Measurements from ENCODE around the gene PARS2.

PARS2 gene

GRCh38 chr1:54764133-54764921, at the start of gene PARS2:
TSS of gene PARS2 (minus strand) at chr1:54764523. CDS start at chr1:54759161, 5,362 bp downstream.
- DNase-seq (ENCODE audit: low read depth in 1 of 2, low spot score in 1 of 2) = peak; percentile 93 to 98
- TF ChIP-seq JUND (IDR thresholded peaks at IDR 0.05; ENCODE audit: low read depth) = no peak
- in situ Hi-C loops (cut with HindIII; ENCODE audit: low pct_unique_long_range_greater_than_20kb, low sequenced_read_pairs) = no loop called here

- in situ Hi-C loops (cut with HindIII; ENCODE audit: low pct_unique_long_range_greater_than_20kb, low sequenced_read_pairs) = no loop called here
- no peak for TF ChIP-seq JUND (IDR thresholded peaks at IDR 0.05; ENCODE audit: low read depth)
- no peak for DNase-seq (ENCODE audit: low read depth in 1 of 2, low spot score in 1 of 2)
Observed at GRCh38 chr1:54814126-54814498, 49.8 kb upstream of the PARS2 start.

- DNase-seq (ENCODE audit: low read depth in 1 of 2, low spot score in 1 of 2) = no peak
- in situ Hi-C loops (cut with HindIII; ENCODE audit: low pct_unique_long_range_greater_than_20kb, low sequenced_read_pairs) = no loop called here
Observed at GRCh38 chr1:54813485-54814125, 49.3 kb upstream of the PARS2 start.

GRCh38 chr1:54812801-54813484, 48.6 kb upstream of the PARS2 start:
- no peak for DNase-seq (ENCODE audit: low read depth in 1 of 2, low spot score in 1 of 2)
- in situ Hi-C loops (cut with HindIII; ENCODE audit: low pct_unique_long_range_greater_than_20kb, low sequenced_read_pairs) = no loop called here

More at GRCh38 chr1:54813485-54814125, 49.3 kb upstream of the PARS2 start:
- no peak for TF ChIP-seq JUND (IDR thresholded peaks at IDR 0.05; ENCODE audit: low read depth)

GRCh38 chr1:54811739-54812655, 47.7 kb upstream of the PARS2 start:
- in situ Hi-C loops (cut with HindIII; ENCODE audit: low pct_unique_long_range_greater_than_20kb, low sequenced_read_pairs) = no loop called here
- DNase-seq (ENCODE audit: low read depth in 1 of 2, low spot score in 1 of 2) = no peak
- no peak for TF ChIP-seq JUND (IDR thresholded peaks at IDR 0.05; ENCODE audit: low read depth)

More at GRCh38 chr1:54812801-54813484, 48.6 kb upstream of the PARS2 start:
- no peak for TF ChIP-seq JUND (IDR thresholded peaks at IDR 0.05; ENCODE audit: low read depth)

- no peak for DNase-seq (ENCODE audit: low read depth in 1 of 2, low spot score in 1 of 2)
- TF ChIP-seq JUND (IDR thresholded peaks at IDR 0.05; ENCODE audit: low read depth) = no peak
- in situ Hi-C loops (cut with HindIII; ENCODE audit: low pct_unique_long_range_greater_than_20kb, low sequenced_read_pairs) = no loop called here
Observed at GRCh38 chr1:54811066-54811465, 46.7 kb upstream of the PARS2 start.

- TF ChIP-seq JUND (IDR thresholded peaks at IDR 0.05; ENCODE audit: low read depth) = no peak
- in situ Hi-C loops (cut with HindIII; ENCODE audit: low pct_unique_long_range_greater_than_20kb, low sequenced_read_pairs) = no loop called here
- peak; percentile 62 to 75 for DNase-seq (ENCODE audit: low read depth in 1 of 2, low spot score in 1 of 2)
Observed at GRCh38 chr1:54810153-54810942, 46.0 kb upstream of the PARS2 start.

- TF ChIP-seq JUND (IDR thresholded peaks at IDR 0.05; ENCODE audit: low read depth) = no peak
- DNase-seq (ENCODE audit: low read depth in 1 of 2, low spot score in 1 of 2) = no peak
- in situ Hi-C loops (cut with HindIII; ENCODE audit: low pct_unique_long_range_greater_than_20kb, low sequenced_read_pairs) = no loop called here
Observed at GRCh38 chr1:54809496-54810074, 45.3 kb upstream of the PARS2 start.

- in situ Hi-C loops (cut with HindIII; ENCODE audit: low pct_unique_long_range_greater_than_20kb, low sequenced_read_pairs) = no loop called here
- no peak for DNase-seq (ENCODE audit: low read depth in 1 of 2, low spot score in 1 of 2)
- no peak for TF ChIP-seq JUND (IDR thresholded peaks at IDR 0.05; ENCODE audit: low read depth)
Observed at GRCh38 chr1:54808443-54809207, 44.3 kb upstream of the PARS2 start.

- in situ Hi-C loops (cut with HindIII; ENCODE audit: low pct_unique_long_range_greater_than_20kb, low sequenced_read_pairs) = no loop called here
- no peak for TF ChIP-seq JUND (IDR thresholded peaks at IDR 0.05; ENCODE audit: low read depth)
- no peak for DNase-seq (ENCODE audit: low read depth in 1 of 2, low spot score in 1 of 2)
Observed at GRCh38 chr1:54807756-54808155, 43.4 kb upstream of the PARS2 start.

Measured in T47D (cell line).